H9 (cell line): ENCODE measurements around the gene DTNBP1. TPM values are rescaled to one million over a fixed set of nuclear protein-coding genes. Genes with fewer than 3 reads are reported as not detected.
A peak's percentile ranks its signal among the peaks of the same experiment; 100 is the strongest.

Experiments used
- DNase-seq: peaks from one replicate; pipeline ENCODE4 v3.0.0-alpha.2; 2017
- H2AFZ ChIP-seq: one replicate; pipeline ENCODE4 v1.6.1; 2013; ENCODE audit warnings: mild to moderate bottlenecking, low read length, control low read depth, moderate library complexity
- H2AK5ac ChIP-seq: 2 replicates; pipeline ENCODE4 v1.6.1; 2013; ENCODE audit warnings: low read length, control low read depth, mixed read lengths; ENCODE audit not compliant: insufficient read length
- H2BK120ac ChIP-seq: one replicate; pipeline ENCODE4 v1.6.1; 2013; ENCODE audit warnings: low read depth, mild to moderate bottlenecking, low read length, control low read depth, inconsistent platforms; ENCODE audit not compliant: poor library complexity, severe bottlenecking
- H2BK12ac ChIP-seq: 2 replicates; pipeline ENCODE4 v1.6.1; 2013; ENCODE audit warnings: low read length, control low read depth, mixed read lengths, low read depth; ENCODE audit not compliant: insufficient read length
- H2BK15ac ChIP-seq: 2 replicates; pipeline ENCODE4 v1.6.1; 2013; ENCODE audit warnings: low read depth, low read length, control low read depth
- H2BK20ac ChIP-seq: one replicate; pipeline ENCODE4 v1.6.1; 2013; ENCODE audit warnings: low read depth, mild to moderate bottlenecking, low read length, control low read depth, inconsistent platforms; ENCODE audit not compliant: poor library complexity, severe bottlenecking
- H2BK5ac ChIP-seq: 2 replicates; pipeline ENCODE4 v1.6.1; 2013; ENCODE audit warnings: low read length, control low read depth, mixed read lengths; ENCODE audit not compliant: insufficient read length
- H3K14ac ChIP-seq: 2 replicates; pipeline ENCODE4 v1.6.1; 2013; ENCODE audit warnings: low read length, control low read depth; ENCODE audit not compliant: insufficient read depth
- H3K18ac ChIP-seq: 2 replicates; pipeline ENCODE4 v1.6.1; 2013; ENCODE audit warnings: low read depth, mild to moderate bottlenecking, mixed read lengths, low read length, control low read depth; ENCODE audit not compliant: insufficient read length
- H3K23ac ChIP-seq: 2 replicates; pipeline ENCODE4 v1.6.1; 2013; ENCODE audit warnings: low read length, control low read depth, mixed read lengths, low read depth; ENCODE audit not compliant: insufficient read length
- H3K23me2 ChIP-seq: 2 replicates; pipeline ENCODE4 v1.6.1; 2013; ENCODE audit warnings: low read depth, mild to moderate bottlenecking, mixed read lengths, low read length, control low read depth; ENCODE audit not compliant: insufficient read length, poor library complexity, severe bottlenecking
- H3K27ac ChIP-seq: 2 replicates; pipeline ENCODE4 v1.5.1; 2013; ENCODE audit warnings: low read length, control low read depth, mixed read lengths, low read depth; ENCODE audit not compliant: insufficient read length
- H3K27me3 ChIP-seq: 2 replicates; pipeline ENCODE4 v1.6.1; 2013; ENCODE audit warnings: low read length, control low read depth, inconsistent platforms; ENCODE audit not compliant: insufficient read depth
- H3K4ac ChIP-seq: 2 replicates; pipeline ENCODE4 v1.6.1; 2013; ENCODE audit warnings: low read depth, mild to moderate bottlenecking, control low read depth, inconsistent platforms, low read length, moderate library complexity
- H3K4me1 ChIP-seq: 2 replicates; pipeline ENCODE4 v1.6.1; 2013; ENCODE audit warnings: low read length, control low read depth, inconsistent platforms; ENCODE audit not compliant: insufficient read depth
- H3K4me2 ChIP-seq: 2 replicates; pipeline ENCODE4 v1.6.1; 2013; ENCODE audit warnings: low read length, control low read depth, mixed read lengths; ENCODE audit not compliant: insufficient read length, insufficient read depth
- H3K56ac ChIP-seq: 2 replicates; pipeline ENCODE4 v1.6.1; 2013; ENCODE audit warnings: low read depth, mild to moderate bottlenecking, mixed read lengths, low read length, control low read depth; ENCODE audit not compliant: insufficient read length
- H3K79me1 ChIP-seq: 2 replicates; pipeline ENCODE4 v1.6.1; 2013; ENCODE audit warnings: low read depth, mild to moderate bottlenecking, moderate library complexity, low read length, control low read depth, inconsistent platforms; ENCODE audit not compliant: insufficient read depth, poor library complexity, severe bottlenecking
- H3K79me2 ChIP-seq: 2 replicates; pipeline ENCODE4 v1.6.1; 2013; ENCODE audit warnings: low read length, control low read depth, inconsistent platforms; ENCODE audit not compliant: insufficient read depth
- H3K9ac ChIP-seq: 2 replicates; pipeline ENCODE4 v1.6.1; 2013; ENCODE audit warnings: low read length, control low read depth, mixed read lengths; ENCODE audit not compliant: insufficient read length; ENCODE audit errors: extremely low read depth
- H3K9me3 ChIP-seq: one replicate; pipeline ENCODE4 v1.6.1; 2013; ENCODE audit warnings: low read depth, low read length, inconsistent platforms; ENCODE audit not compliant: control insufficient read depth
- H3T11ph ChIP-seq: one replicate; pipeline ENCODE4 v1.6.1; 2013; ENCODE audit warnings: mild to moderate bottlenecking, low read length, control low read depth, inconsistent platforms
- H4K20me1 ChIP-seq: one replicate; pipeline ENCODE4 v1.6.1; 2013; ENCODE audit not compliant: control insufficient read depth, insufficient read length, insufficient read depth
- H4K5ac ChIP-seq: 2 replicates; pipeline ENCODE4 v1.6.1; 2013; ENCODE audit warnings: low read depth, mild to moderate bottlenecking, mixed read lengths, low read length, control low read depth; ENCODE audit not compliant: insufficient read length
- H4K8ac ChIP-seq: replicated peaks from 2 replicates; pipeline ENCODE4 v1.6.1; 2013; ENCODE audit warnings: low read length, control low read depth, mixed read lengths, low read depth; ENCODE audit not compliant: insufficient read length
- H4K91ac ChIP-seq: 2 replicates; pipeline ENCODE4 v1.6.1; 2013; ENCODE audit warnings: low read depth, mild to moderate bottlenecking, moderate library complexity, mixed read lengths, low read length, control low read depth; ENCODE audit not compliant: insufficient read length
- H3K27ac Mint-ChIP-seq, 3 experiments: 2 replicates in 2 of 3; 3 replicates in 1 of 3; pipeline ENCODE4 v1.8.0; 2020 to 2021; ENCODE audit warnings: mixed read lengths in 3 of 3, mild to moderate bottlenecking in 1 of 3, moderate library complexity in 1 of 3
- H3K27me3 Mint-ChIP-seq: 2 replicates; pipeline ENCODE4 v1.8.0; 2021; ENCODE audit warnings: low read depth, mild to moderate bottlenecking, moderate library complexity, mixed read lengths
- H3K36me3 Mint-ChIP-seq, 3 experiments: 2 replicates in 2 of 3; 3 replicates in 1 of 3; pipeline ENCODE4 v1.8.0; 2020 to 2021; ENCODE audit warnings: low read depth in 3 of 3, mixed read lengths in 3 of 3; ENCODE audit not compliant: insufficient read depth in 1 of 3
- H3K4me1 Mint-ChIP-seq, 2 experiments: 2 replicates each; pipeline ENCODE4 v1.8.0; 2020; ENCODE audit warnings: mixed read lengths in 2 of 2
- H3K4me3 Mint-ChIP-seq, 2 experiments: 2 replicates in 1 of 2; 3 replicates in 1 of 2; pipeline ENCODE4 v1.8.0; 2020 to 2021; ENCODE audit warnings: mild to moderate bottlenecking in 2 of 2, mixed read lengths in 2 of 2, moderate library complexity in 1 of 2
- H3K9me3 Mint-ChIP-seq, 2 experiments: 2 replicates in 1 of 2; 3 replicates in 1 of 2; pipeline ENCODE4 v1.8.0; 2020; ENCODE audit warnings: mild to moderate bottlenecking in 2 of 2, mixed read lengths in 2 of 2, moderate library complexity in 1 of 2
- WGBS: extraction: QIAGEN DNeasy Blood & Tissue Kit; methylation state at CpG from one replicate; pipeline ENCODE4 v1.1.7; 2013; ENCODE audit warnings: missing lambda C conversion rate, low lambda C conversion rate, mixed read lengths; ENCODE audit not compliant: insufficient read length; ENCODE audit errors: extremely low coverage; 5-methylcytosine and 5-hydroxymethylcytosine counted together
- total RNA-seq: library from RNA; stranded (reverse); gene quantifications from 2 replicates; pipeline ENCODE4 v1.2.1, GENCODE V29; 2021
- TF ChIP-seq, protein P1 (sequence below): fragments of 200-600 bp; sonication (generic); conservative IDR thresholded peaks from 3 replicates; pipeline ENCODE4 v1.8.0; 2021; ENCODE audit warnings: antibody characterized with exemption, mild to moderate bottlenecking

Gene DTNBP1
- total RNA-seq, 1 experiment from 2014 or later, result 12.9 TPM

DNA sequence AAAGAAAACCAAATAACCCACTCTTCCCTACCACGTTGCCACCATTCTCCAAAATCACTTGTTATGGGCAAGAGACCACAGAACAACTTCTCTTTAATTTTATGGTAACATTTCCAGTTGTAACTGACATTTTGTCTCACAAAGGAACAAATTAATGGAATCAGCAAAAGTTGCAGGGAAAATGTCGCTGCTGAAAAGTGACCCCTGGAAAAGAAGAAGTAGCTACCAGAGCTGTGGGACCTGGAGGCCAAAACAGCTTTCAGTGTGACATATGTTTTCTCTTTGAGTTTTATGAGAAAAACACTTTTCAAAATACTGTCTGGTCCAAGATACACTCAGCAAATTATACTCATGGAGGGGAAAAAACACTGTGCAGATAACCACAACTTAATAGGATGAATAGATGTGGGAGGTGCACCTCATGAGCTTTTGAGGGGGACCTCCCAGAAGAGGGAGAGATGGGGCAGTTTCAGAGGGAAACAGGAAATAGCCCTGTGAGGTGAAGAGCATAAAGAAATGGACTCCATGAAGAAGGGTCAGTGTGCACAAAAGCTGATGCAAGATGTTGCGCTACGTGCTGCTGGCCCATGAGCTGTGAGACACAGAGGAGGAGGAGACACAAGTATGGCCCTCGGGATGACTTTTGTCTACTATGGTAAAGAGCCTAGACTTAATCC lies 87.3 kb downstream of the DTNBP1 start:
- peaks cover 0 to 23% (median 4%) of the 10 kb centered on the region in 3 experiments; a peak in 3 of 7 replicates for H3K36me3 Mint-ChIP-seq
- Histone ChIP-seq H3K56ac (no peak overlapping the region), H3K4me2 (no peak overlapping the region), H2AK5ac (no peak overlapping the region), H3K27ac (no peak overlapping the region), H4K5ac (no peak overlapping the region), H4K91ac (no peak overlapping the region), H3K14ac (no peak overlapping the region), H3K27me3 (no peaks in the 10 kb centered on the region), H2BK20ac (no peak overlapping the region), H3K4me1 (no peaks in the 10 kb centered on the region; the same call in 1 of the 2 replicates), H3K9me3 (no peaks in the 10 kb centered on the region), H3K4ac (no peak overlapping the region), H3K23me2 (no peaks in the 10 kb centered on the region), H3K23ac (no peak overlapping the region), H3T11ph (no peak overlapping the region), H2AFZ (no peak overlapping the region), H2BK5ac (no peak overlapping the region), H2BK15ac (no peak overlapping the region), H3K79me1 (no peaks in the 10 kb centered on the region), H3K9ac (no peak overlapping the region), H3K18ac (no peak overlapping the region), H2BK120ac (no peak overlapping the region), H3K79me2 (no peaks in the 10 kb centered on the region), H2BK12ac (no peak overlapping the region), H4K8ac (no peak overlapping the region), H4K20me1 (no peaks in the 10 kb centered on the region)
- WGBS, result no CpG with 5 or more reads among the region's 5 CpGs
- H3K27me3 Mint-ChIP-seq, result no peaks in the 10 kb centered on the region
- peaks cover 36 to 48% of the 10 kb centered on the region in 2 experiments for H3K4me1 Mint-ChIP-seq
- H3K9me3 Mint-ChIP-seq, result peaks cover 0 to 12% of the 10 kb centered on the region in 2 experiments; a peak in 2 of 5 replicates
- TF ChIP-seq, protein P1, sequence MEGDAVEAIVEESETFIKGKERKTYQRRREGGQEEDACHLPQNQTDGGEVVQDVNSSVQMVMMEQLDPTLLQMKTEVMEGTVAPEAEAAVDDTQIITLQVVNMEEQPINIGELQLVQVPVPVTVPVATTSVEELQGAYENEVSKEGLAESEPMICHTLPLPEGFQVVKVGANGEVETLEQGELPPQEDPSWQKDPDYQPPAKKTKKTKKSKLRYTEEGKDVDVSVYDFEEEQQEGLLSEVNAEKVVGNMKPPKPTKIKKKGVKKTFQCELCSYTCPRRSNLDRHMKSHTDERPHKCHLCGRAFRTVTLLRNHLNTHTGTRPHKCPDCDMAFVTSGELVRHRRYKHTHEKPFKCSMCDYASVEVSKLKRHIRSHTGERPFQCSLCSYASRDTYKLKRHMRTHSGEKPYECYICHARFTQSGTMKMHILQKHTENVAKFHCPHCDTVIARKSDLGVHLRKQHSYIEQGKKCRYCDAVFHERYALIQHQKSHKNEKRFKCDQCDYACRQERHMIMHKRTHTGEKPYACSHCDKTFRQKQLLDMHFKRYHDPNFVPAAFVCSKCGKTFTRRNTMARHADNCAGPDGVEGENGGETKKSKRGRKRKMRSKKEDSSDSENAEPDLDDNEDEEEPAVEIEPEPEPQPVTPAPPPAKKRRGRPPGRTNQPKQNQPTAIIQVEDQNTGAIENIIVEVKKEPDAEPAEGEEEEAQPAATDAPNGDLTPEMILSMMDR, result no peak
- H3K27ac Mint-ChIP-seq, result peak overlapping the region in 1 of 3 experiments; percentile 26; a peak in 3 of 7 replicates
- no peak for DNase-seq
- no peak overlapping the region for H3K4me3 Mint-ChIP-seq
